Neural crest cell (in vitro differentiated cells): ENCODE measurements around the gene NFIA. TPM values are rescaled to one million over a fixed set of nuclear protein-coding genes. Genes with fewer than 3 reads are reported as not detected.

Source experiments
- DNase-seq: peaks from one replicate; pipeline ENCODE4 v3.0.0; 2021; ENCODE audit warnings: low read depth, mixed read lengths, low spot score
- H3K27ac Mint-ChIP-seq: one replicate; pipeline ENCODE4 v1.8.0; 2021; ENCODE audit warnings: mild to moderate bottlenecking, mixed read lengths; ENCODE audit not compliant: unreplicated experiment
- H3K27me3 Mint-ChIP-seq: 2 replicates; pipeline ENCODE4 v1.8.0; 2021; ENCODE audit warnings: low read depth, mild to moderate bottlenecking, mixed read lengths
- H3K36me3 Mint-ChIP-seq: 2 replicates; pipeline ENCODE4 v1.8.0; 2021; ENCODE audit warnings: low read depth, mild to moderate bottlenecking, mixed read lengths
- H3K4me1 Mint-ChIP-seq: 2 replicates; pipeline ENCODE4 v1.8.0; 2021; ENCODE audit warnings: mixed read lengths
- H3K4me3 Mint-ChIP-seq: one replicate; pipeline ENCODE4 v1.8.0; 2021; ENCODE audit warnings: mild to moderate bottlenecking, mixed read lengths
- H3K9me3 Mint-ChIP-seq: 2 replicates; pipeline ENCODE4 v1.8.0; 2021; ENCODE audit warnings: mixed read lengths
- total RNA-seq: library from RNA; stranded (reverse); gene quantifications from 2 replicates; pipeline ENCODE4 v1.2.1, GENCODE V29; 2021
- TF ChIP-seq, protein P1 (sequence below): fragments of 200-600 bp; sonication (generic); conservative IDR thresholded peaks from 2 replicates; pipeline ENCODE4 v1.5.0; 2021; ENCODE audit warnings: antibody characterized with exemption, mild to moderate bottlenecking

NFIA gene
- total RNA-seq, 1 donor from 2014 or later: 3.4 TPM

DNA sequence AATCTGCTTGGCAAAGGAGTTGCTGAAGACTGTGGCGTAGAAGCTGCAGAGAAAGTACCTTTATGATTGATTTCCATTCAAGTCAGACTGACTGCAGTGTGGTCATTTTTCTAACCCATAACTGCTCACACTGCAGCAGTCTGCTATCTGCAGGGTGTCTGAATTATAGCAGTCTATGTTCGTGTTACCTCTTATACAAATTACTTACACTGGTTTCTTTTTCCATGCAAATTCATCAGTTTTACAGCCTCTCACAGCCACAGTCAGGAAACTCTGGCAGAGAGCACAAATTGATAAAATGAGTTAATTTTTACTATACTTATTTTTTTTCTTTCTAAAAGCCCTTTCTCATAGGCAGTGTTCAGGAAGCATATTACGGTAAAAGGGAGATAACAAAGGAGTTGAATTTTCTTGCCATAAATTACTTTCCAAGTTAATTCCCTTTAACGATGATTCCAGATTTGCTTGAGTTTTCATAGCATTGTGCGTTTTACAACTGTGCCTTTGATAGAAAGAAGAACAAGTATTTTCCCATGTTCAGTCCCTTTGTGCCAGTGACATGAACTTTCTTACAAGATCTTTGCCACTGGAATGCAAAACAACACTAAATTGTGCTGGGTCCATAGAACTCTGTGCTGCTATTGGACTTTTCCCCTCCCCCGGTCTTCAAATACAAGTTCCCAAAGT lies 261.5 kb downstream of the NFIA start:
- Mint-ChIP-seq H3K4me1 (peaks cover 15% of the 10 kb centered on the region), H3K4me3 (no peak overlapping the region), H3K9me3 (peaks cover 3% of the 10 kb centered on the region), H3K36me3 (no peaks in the 10 kb centered on the region), H3K27me3 (peaks cover 2% of the 10 kb centered on the region), H3K27ac (no peak overlapping the region)
- no peak for DNase-seq
- TF ChIP-seq, protein P1, sequence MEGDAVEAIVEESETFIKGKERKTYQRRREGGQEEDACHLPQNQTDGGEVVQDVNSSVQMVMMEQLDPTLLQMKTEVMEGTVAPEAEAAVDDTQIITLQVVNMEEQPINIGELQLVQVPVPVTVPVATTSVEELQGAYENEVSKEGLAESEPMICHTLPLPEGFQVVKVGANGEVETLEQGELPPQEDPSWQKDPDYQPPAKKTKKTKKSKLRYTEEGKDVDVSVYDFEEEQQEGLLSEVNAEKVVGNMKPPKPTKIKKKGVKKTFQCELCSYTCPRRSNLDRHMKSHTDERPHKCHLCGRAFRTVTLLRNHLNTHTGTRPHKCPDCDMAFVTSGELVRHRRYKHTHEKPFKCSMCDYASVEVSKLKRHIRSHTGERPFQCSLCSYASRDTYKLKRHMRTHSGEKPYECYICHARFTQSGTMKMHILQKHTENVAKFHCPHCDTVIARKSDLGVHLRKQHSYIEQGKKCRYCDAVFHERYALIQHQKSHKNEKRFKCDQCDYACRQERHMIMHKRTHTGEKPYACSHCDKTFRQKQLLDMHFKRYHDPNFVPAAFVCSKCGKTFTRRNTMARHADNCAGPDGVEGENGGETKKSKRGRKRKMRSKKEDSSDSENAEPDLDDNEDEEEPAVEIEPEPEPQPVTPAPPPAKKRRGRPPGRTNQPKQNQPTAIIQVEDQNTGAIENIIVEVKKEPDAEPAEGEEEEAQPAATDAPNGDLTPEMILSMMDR: no peak

GRCh38 chr1:61344696-61345095 lies 262.3 kb downstream of the NFIA start:
- peaks cover 2% of the 10 kb centered on the region for H3K27me3 Mint-ChIP-seq
- peaks cover 3% of the 10 kb centered on the region for H3K9me3 Mint-ChIP-seq
- H3K4me3 Mint-ChIP-seq: no peak overlapping the region
- no peak for DNase-seq
- peaks cover 15% of the 10 kb centered on the region for H3K4me1 Mint-ChIP-seq
- no peak overlapping the region for H3K27ac Mint-ChIP-seq
- TF ChIP-seq, protein P1: no peak
- H3K36me3 Mint-ChIP-seq: no peaks in the 10 kb centered on the region

DNA sequence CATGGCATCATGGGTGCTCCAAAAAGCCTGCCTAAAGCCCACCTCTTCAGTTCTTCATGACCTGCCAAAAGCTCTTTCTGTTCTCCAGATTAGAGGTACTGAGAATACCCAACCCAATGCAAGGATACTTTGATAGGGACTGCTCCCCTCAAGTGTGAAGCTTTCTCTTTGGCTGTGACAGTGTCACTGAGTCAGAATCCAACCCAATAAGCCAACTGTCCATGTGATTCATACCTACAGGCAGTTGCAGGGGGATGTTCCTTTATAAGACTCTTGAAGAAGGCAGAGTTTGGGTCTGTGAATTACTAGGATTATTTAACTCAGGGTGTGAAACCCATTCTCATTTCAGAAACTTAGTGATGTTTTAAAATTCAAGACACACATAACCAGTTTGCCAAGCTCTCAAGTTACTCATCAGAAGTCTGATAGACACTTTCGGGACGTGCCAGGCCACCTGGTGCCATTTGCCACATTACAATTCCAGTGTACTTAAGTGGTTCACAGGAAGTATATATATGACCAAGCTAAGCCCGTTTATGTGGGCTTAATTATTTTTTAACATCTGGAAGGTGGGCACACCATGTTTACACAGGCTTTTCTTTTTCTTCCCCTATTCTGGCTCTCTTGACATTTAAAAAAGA lies 265.8 kb downstream of the NFIA start:
- no peak overlapping the region for H3K4me3 Mint-ChIP-seq
- TF ChIP-seq, protein P1: no peak
- H3K27me3 Mint-ChIP-seq: peaks cover 2% of the 10 kb centered on the region
- no peaks in the 10 kb centered on the region for H3K36me3 Mint-ChIP-seq
- H3K9me3 Mint-ChIP-seq: peaks cover 3% of the 10 kb centered on the region
- H3K4me1 Mint-ChIP-seq: peaks cover 15% of the 10 kb centered on the region
- DNase-seq: no peak
- H3K27ac Mint-ChIP-seq: no peak overlapping the region

- DNase-seq: no peak
These were observed 270.6 kb downstream of the NFIA start for GRCh38 chr1:61352845-61353435.

GRCh38 chr1:61353797-61354406 lies 271.5 kb downstream of the NFIA start:
- no peak for DNase-seq
- H3K27ac Mint-ChIP-seq: no peak overlapping the region
- TF ChIP-seq, protein P1: no peak
- H3K4me3 Mint-ChIP-seq: no peak overlapping the region
- no peaks in the 10 kb centered on the region for H3K4me1 Mint-ChIP-seq
- no peaks in the 10 kb centered on the region for H3K36me3 Mint-ChIP-seq
- peaks cover 3% of the 10 kb centered on the region for H3K27me3 Mint-ChIP-seq
- no peaks in the 10 kb centered on the region for H3K9me3 Mint-ChIP-seq

More at GRCh38 chr1:61352845-61353435, 270.6 kb downstream of the NFIA start:
- Mint-ChIP-seq H3K4me3 (no peak overlapping the region), H3K27ac (no peak overlapping the region), H3K36me3 (no peaks in the 10 kb centered on the region), H3K9me3 (no peaks in the 10 kb centered on the region), H3K27me3 (peaks cover 3% of the 10 kb centered on the region), H3K4me1 (no peaks in the 10 kb centered on the region)
- TF ChIP-seq, protein P1: no peak
